Erythroblast (primary cell): ENCODE measurements around the gene LHPP.

ENCODE experiments used
- GATA1 ChIP-seq: IDR thresholded peaks from 2 replicates; pipeline ENCODE4 v1.6.1; 2011; ENCODE audit warnings: low read depth, mild to moderate bottlenecking, control low read depth, low read length, moderate library complexity
- POLR2A ChIP-seq: IDR thresholded peaks from 2 replicates; pipeline ENCODE4 v1.6.1; 2011; ENCODE audit warnings: mild to moderate bottlenecking, low read length

GRCh38 chr10:124478515-124478914 lies 16.9 kb downstream of the LHPP start:
- TF ChIP-seq POLR2A (no peak), GATA1 (no peak)
